GM18517 (cell line): Measurements from ENCODE around the gene NRAP.

Experiments
- ATAC-seq: cut with Tn5 transposase; IDR thresholded peaks from one replicate; pipeline ENCODE4 v1.9.1; 2021; ENCODE audit warnings: mild to moderate bottlenecking, moderate library complexity; ENCODE audit not compliant: unreplicated experiment

Gene NRAP

DNA sequence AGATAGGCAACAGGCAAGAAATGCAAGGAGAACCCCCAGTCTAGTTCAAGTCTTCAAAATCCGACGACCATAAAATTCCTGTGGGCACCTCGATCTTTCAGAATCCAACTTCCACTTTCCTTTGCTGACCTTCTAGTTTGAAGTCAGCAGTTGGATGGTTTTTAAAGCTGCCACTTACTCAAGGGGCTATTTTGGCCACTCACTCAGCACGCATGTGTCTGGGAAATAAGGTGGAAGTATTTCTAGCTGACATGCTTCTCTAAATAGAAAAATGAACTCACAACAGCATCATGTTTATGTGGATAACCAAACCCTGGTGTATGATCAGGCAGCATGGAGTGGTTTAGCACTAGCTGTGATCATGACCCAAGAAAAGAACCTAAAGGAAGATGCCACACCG lies at the start of gene NRAP:
TSS of gene NRAP (minus strand) at position 134 of the 400 bp plus-strand sequence. CDS start 159 bp downstream, outside the sequence.
- ATAC-seq = no peak

GRCh38 chr10:113713640-113713982 lies 49.8 kb upstream of the NRAP start:
- ATAC-seq = no peak

GRCh38 chr10:113712755-113713639 lies 49.2 kb upstream of the NRAP start:
- ATAC-seq = no peak

DNA sequence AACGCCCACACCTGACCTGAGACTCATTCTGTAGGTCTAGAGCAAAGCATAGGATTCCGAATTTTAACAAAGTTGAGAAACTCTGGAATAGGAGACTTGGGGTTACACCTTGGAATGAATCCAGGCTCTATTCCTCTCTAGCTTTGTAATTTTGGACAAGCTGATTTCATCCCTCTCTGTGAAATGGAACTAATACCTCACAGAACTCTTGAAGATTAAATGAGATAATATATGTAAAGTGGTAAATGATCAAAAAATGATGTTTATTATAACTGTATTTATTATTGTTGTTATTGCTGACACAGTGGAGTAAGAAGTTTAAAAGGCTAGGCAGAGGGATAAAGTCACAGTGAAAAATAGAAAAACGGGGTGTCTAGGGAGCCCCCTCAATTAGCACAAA lies 48.2 kb upstream of the NRAP start:
- ATAC-seq = no peak

- ATAC-seq = no peak
These were observed 47.3 kb upstream of the NRAP start for GRCh38 chr10:113711142-113711541.

DNA sequence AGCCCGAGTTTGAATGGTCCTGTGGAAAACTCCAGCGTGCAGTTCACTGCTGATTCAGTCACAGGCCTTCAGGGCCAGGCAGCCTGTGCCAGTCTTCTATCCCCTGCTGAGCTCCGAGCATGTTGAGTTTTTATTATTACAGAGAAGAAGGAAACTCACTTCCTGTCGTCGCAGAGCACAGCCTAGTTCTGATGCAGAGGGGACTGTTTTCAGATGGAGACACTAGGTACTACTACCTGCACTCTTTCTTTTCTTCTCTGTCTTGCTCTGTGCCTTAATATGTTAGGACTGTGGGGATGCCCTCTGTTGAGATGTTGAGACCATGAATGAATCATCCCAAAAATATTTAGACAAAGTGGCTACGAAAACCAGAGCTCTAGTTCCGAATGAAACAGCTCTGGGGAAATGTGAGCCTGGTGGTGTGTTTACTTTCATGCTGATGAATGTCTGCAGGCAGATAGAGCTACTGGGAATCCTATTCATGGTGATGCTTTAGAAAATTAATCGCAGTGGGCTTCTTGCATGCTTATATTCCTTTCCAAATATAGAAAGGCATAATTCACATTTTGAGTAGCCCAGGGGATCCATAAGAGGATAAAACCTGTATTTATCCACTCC lies 45.5 kb upstream of the NRAP start:
- no peak for ATAC-seq

DNA sequence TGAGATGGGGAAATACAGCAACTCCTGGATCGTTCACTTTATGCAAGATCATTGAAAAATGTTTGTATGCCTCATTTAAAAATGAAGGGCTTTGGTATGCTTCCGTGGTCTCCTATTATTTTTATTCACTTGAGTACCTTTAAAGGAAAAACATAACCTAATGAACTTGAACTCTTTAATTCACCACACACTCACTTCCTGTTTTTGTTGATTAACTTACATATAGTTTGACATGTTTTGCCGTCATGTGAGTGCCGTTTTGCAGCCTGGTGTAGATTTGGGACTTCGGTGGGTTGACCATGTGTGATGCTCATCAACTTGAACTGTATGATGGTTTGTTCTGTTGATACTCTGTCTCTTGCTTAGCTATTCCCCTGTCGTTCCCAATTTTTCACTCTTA lies 44.8 kb upstream of the NRAP start:
- ATAC-seq = no peak

GRCh38 chr10:113706623-113707022 lies 42.8 kb upstream of the NRAP start:
- no peak for ATAC-seq

GRCh38 chr10:113705344-113705652 lies 41.5 kb upstream of the NRAP start:
- no peak for ATAC-seq

DNA sequence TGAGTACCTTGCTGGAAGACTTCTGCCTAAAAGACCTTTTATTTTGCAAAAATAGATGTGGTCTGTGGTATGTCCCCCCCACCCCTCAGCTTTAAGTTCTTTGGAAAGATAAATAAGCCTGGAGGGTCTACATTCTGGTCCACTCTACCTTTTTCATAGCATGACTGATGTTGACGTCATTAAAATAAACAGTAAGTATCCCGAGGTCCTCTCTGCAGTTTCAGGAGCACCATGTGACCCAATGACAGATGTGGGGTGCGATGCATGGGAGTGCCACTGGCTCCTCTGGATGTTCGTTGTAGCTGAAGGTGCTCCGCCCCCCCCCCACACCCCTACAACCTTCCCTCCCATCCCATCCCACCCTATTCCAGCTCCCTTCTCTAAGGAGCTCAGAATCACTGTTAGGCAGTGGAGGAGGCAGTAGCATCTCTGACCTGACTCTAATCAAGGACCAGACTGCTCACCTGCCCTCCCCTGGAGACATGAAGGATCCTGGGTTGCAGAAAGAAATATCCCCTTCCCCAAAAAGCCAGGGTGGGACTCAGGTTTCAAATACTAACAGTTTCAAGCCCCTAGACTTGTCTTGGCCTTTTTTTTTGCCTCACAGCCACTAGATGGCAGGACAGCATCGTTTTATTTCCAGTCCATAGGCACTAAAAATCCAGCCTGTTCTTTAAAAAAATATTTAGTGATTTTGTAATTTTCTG lies 40.9 kb upstream of the NRAP start:
- no peak for ATAC-seq

- no peak for ATAC-seq
These were observed 33.8 kb upstream of the NRAP start for GRCh38 chr10:113697595-113697994.

GRCh38 chr10:113695691-113696090 lies 31.9 kb upstream of the NRAP start:
- ATAC-seq = no peak

- no peak for ATAC-seq
These were observed 29.5 kb upstream of the NRAP start for GRCh38 chr10:113693348-113693747.

DNA sequence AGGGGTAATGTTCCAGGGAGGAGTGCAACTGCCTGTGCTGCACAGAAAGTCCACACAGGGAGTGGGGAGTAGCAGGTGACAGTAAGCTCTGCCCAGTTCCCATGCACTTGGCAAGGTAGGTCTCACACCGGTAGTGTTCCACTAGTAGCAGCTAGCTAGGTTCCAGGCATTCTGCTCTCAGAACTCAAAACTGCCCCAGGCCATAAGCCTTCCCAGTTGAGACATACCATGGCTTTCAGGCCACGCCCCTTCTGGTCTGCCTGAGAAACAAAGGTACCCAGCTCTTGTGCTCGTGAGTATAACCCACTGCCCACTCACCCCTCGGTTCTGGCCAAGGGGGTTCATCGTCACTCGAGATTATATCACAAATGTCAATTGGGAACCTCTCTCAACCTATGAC lies 28.4 kb upstream of the NRAP start:
- ATAC-seq = no peak

GRCh38 chr10:113691381-113691780 lies 27.5 kb upstream of the NRAP start:
- ATAC-seq = no peak

DNA sequence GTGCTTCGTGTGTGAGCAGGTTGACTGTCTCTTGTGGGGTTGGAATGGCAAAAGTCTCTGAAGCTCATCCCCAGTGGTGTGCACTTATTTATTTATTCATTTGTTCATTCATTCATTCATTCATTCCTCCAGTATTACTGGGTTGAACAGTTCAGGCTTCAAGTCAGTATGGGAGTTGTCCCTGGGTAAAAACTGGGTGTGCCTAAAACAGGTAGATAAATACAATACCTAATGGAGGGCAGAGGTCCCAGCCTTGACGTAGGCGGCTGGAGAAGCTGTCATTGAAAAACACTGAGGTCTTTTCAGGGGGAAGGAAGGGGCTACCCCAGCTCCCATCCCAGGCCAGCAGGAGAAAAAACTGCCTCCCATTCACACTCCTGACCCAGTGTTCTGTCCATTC lies 26.9 kb upstream of the NRAP start:
- no peak for ATAC-seq

- ATAC-seq = no peak
These were observed 25.7 kb upstream of the NRAP start for GRCh38 chr10:113689574-113689973.

DNA sequence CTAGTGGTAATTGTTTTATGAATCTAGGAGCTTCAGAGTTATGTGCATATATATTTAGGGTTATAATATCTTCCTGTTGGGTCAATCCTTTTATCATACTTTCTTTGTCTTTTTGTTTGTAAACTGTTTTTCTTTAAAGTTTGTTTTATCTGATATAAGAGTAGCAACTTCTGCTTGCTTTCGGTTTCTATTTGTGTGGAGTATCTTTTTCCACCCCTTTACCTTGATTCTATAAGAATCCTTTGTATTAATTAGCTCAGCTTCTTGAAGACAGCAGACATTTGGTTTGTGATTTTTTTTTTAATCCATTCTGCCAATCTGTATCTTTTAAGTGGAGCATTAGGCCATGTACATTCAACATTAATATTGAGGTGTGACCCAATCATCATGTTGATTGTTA lies 25.2 kb upstream of the NRAP start:
- no peak for ATAC-seq

DNA sequence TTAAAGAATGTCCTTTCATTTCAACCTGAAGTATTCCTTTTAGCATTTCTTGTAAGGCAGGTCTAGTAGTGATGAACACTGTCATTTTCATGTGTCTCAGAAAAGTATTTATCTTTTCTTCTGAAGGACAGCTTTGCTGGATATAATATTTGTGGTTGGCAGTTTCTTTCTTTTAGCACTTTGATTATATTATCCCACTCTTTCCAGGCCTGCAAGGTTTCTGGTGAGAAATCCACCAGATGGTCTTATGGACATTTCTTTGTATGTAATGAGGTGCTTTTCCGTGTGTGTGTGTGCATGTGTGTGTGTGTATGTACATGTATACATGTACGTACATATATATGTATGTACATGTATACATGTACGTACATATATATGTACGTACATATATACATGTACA lies 23.2 kb upstream of the NRAP start:
- no peak for ATAC-seq

DNA sequence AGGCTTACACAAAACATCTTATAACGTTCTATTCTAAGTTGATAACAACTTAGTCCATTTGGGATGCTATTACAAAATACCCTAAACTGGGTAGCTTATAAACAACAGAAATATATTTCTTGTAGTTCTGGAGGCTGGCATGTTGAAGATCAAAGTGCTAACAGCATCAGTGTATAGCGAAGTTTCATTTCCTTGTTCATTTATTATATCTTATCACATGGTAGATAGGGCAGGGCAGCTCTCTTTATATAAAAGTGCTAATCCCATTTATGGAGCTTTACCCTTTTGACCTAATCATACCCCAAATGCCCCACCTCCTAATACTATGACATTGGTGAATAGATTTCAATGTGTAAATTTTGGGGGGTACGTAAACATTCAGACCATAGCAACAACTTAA lies 22.2 kb upstream of the NRAP start:
- ATAC-seq = no peak

- ATAC-seq = no peak
These were observed 19.5 kb upstream of the NRAP start for GRCh38 chr10:113683300-113683699.
